Measurements from ENCODE around the gene ST6GAL1.

- TF ChIP-seq, protein P1, sequence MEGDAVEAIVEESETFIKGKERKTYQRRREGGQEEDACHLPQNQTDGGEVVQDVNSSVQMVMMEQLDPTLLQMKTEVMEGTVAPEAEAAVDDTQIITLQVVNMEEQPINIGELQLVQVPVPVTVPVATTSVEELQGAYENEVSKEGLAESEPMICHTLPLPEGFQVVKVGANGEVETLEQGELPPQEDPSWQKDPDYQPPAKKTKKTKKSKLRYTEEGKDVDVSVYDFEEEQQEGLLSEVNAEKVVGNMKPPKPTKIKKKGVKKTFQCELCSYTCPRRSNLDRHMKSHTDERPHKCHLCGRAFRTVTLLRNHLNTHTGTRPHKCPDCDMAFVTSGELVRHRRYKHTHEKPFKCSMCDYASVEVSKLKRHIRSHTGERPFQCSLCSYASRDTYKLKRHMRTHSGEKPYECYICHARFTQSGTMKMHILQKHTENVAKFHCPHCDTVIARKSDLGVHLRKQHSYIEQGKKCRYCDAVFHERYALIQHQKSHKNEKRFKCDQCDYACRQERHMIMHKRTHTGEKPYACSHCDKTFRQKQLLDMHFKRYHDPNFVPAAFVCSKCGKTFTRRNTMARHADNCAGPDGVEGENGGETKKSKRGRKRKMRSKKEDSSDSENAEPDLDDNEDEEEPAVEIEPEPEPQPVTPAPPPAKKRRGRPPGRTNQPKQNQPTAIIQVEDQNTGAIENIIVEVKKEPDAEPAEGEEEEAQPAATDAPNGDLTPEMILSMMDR (IDR thresholded peaks at IDR 0.05): no peak
- no peak for TF ChIP-seq EP300 (IDR thresholded peaks at IDR 0.05)
- TF ChIP-seq POLR2A (IDR thresholded peaks at IDR 0.05): no peak
- no peak for TF ChIP-seq POLR2AphosphoS5 (IDR thresholded peaks at IDR 0.05)
Observed at GRCh38 chr3:187098923-187099512, 168.7 kb downstream of the ST6GAL1 start.

Data from upper lobe of left lung (tissue), 4 donors.